HCT116 (cell line): ENCODE measurements around the gene HIBADH. TPM values are rescaled to one million over a fixed set of nuclear protein-coding genes. Genes with fewer than 3 reads are reported as not detected.

Experiments used
- ATAC-seq: fragments of 200-7000 bp; cut with Tn5 transposase; 2 replicates; pipeline ENCODE4 v1.9.1; 2020; ENCODE audit warnings: mild to moderate bottlenecking, moderate library complexity
- BruUV-seq: library from RNA; stranded (reverse); fragments of 400-500 nt; replicated peaks from 2 replicates; lab custom pipeline; 2021; lab: Mats Ljungman, UMichigan
- CTCF ChIA-PET: fragments of 300-600 bp; sonication (Branson Sonifier 250); formaldehyde crosslinking; loops from one replicate; lab custom pipeline; 2021; ENCODE audit warnings: antibody characterized with exemption; lab: Charles Lee
- POLR2A ChIA-PET: fragments of 300-600, 350-600 bp; sonication (Branson Sonifier 250); formaldehyde crosslinking; loops from one replicate; lab custom pipeline; 2021; ENCODE audit warnings: antibody characterized with exemption; lab: Charles Lee
- RAD21 ChIA-PET, 2 experiments: fragments of 300-600 bp; sonication (Branson Sonifier 250); formaldehyde crosslinking; loops; one replicate each; lab custom pipeline; 2023; ENCODE audit warnings: low total read pairs in 2 of 2; ENCODE audit not compliant: uncharacterized antibody in 2 of 2, unreplicated experiment in 2 of 2, low non-redundant PET in 1 of 2; lab: Charles Lee
- DNase-seq: peaks from one replicate; pipeline ENCODE4 v3.0.0-alpha.2; 2010; ENCODE audit warnings: low read depth, low spot score
- H2AFZ ChIP-seq: fragments of 200-600 bp; shearing (Covaris generic), sonication (generic); 2 replicates; pipeline ENCODE4 v1.6.1; 2017; ENCODE audit warnings: low read depth, mixed run types, mixed read lengths, antibody characterized with exemption, low read length; ENCODE audit not compliant: poor library complexity, severe bottlenecking
- H3K27ac ChIP-seq: 2 replicates; pipeline ENCODE4 v1.5.1; 2012; ENCODE audit warnings: low read depth, low read length
- H3K27me3 ChIP-seq: fragments of 200-600 bp; sonication (generic); 2 replicates; pipeline ENCODE4 v1.6.1; 2016; ENCODE audit warnings: mixed run types, low read length, mixed read lengths; ENCODE audit not compliant: insufficient read depth
- H3K36me3 ChIP-seq, 2 experiments: fragments of 200-500 bp in 1 of 2; fragments of 200-600 bp in 1 of 2; sonication (Bioruptor generic) in 1 of 2; sonication (generic) in 1 of 2; 2 replicates each; pipeline versions ENCODE4 v1.5.1 to v1.6.1; 2014 to 2016; ENCODE audit warnings: low read length in 2 of 2, inconsistent platforms in 1 of 2, mixed read lengths in 1 of 2, mixed run types in 1 of 2; ENCODE audit not compliant: insufficient read depth in 2 of 2, control insufficient read depth in 1 of 2
- H3K4me1 ChIP-seq, 2 experiments: fragments of 200-600 bp in 1 of 2; sonication (generic) in 1 of 2; 2 replicates each; pipeline versions ENCODE4 v1.5.1 to v1.6.1; 2012 to 2017; ENCODE audit warnings: low read length in 2 of 2, inconsistent platforms in 1 of 2, mild to moderate bottlenecking in 1 of 2, mixed read lengths in 1 of 2, mixed run types in 1 of 2, moderate library complexity in 1 of 2; ENCODE audit not compliant: insufficient read depth in 2 of 2, control insufficient read depth in 1 of 2
- H3K4me2 ChIP-seq: fragments of 200-600 bp; sonication (generic); 2 replicates; pipeline ENCODE4 v1.6.1; 2017; ENCODE audit warnings: mixed run types, low read length, mixed read lengths
- H3K4me3 ChIP-seq, 2 experiments: fragments of 200-600 bp in 1 of 2; sonication (generic) in 1 of 2; replicated peaks in 1 of 2; 2 replicates each; pipeline ENCODE4 v1.5.1; 2011 to 2016; ENCODE audit warnings: low read length in 2 of 2, control low read depth in 1 of 2, low read depth in 1 of 2, mild to moderate bottlenecking in 1 of 2, mixed read lengths in 1 of 2, mixed run types in 1 of 2
- H3K79me2 ChIP-seq: fragments of 200-600 bp; sonication (generic); 2 replicates; pipeline ENCODE4 v1.6.1; 2017; ENCODE audit warnings: mild to moderate bottlenecking, mixed run types, low read length, moderate library complexity, mixed read lengths; ENCODE audit not compliant: insufficient read depth
- H3K9ac ChIP-seq: fragments of 200-600 bp; sonication (generic); 2 replicates; pipeline ENCODE4 v1.6.1; 2016; ENCODE audit warnings: low read length, mixed read lengths
- H3K9me2 ChIP-seq: fragments of 200-600 bp; sonication (generic), shearing (Covaris generic); 2 replicates; pipeline ENCODE4 v1.6.1; 2017; ENCODE audit warnings: mixed run types, mild to moderate bottlenecking, moderate library complexity; ENCODE audit not compliant: insufficient read depth
- H3K9me3 ChIP-seq, 2 experiments: fragments of 200-500 bp in 1 of 2; fragments of 200-600 bp in 1 of 2; sonication (Bioruptor generic) in 1 of 2; sonication (generic) in 1 of 2; 2 replicates each; pipeline ENCODE4 v1.6.1; 2014 to 2017; ENCODE audit warnings: low read length in 2 of 2, mixed read lengths in 2 of 2, inconsistent platforms in 1 of 2, low read depth in 1 of 2, mild to moderate bottlenecking in 1 of 2, mixed run types in 1 of 2, moderate library complexity in 1 of 2; ENCODE audit not compliant: control insufficient read depth in 1 of 2, insufficient read depth in 1 of 2
- H4K20me1 ChIP-seq: fragments of 200-600 bp; sonication (generic), shearing (Covaris generic); 2 replicates; pipeline ENCODE4 v1.6.1; 2017; ENCODE audit warnings: mixed run types, mild to moderate bottlenecking, moderate library complexity; ENCODE audit not compliant: insufficient read depth
- ATF3 ChIP-seq: IDR thresholded peaks from 2 replicates; pipeline ENCODE4 v1.6.1; 2012
- CEBPB ChIP-seq: IDR thresholded peaks from 2 replicates; pipeline ENCODE4 v1.6.1; 2012; ENCODE audit warnings: low read depth
- CTCF ChIP-seq, 3 experiments: fragments of 200-600 bp in 1 of 3; sonication (generic) in 1 of 3; IDR thresholded peaks in 2 of 3; conservative IDR thresholded peaks in 1 of 3; 2 replicates each; pipeline ENCODE4 v1.5.1; 2012 to 2017; ENCODE audit warnings: low read depth in 2 of 3, low read length in 2 of 3, antibody characterized with exemption in 1 of 3, borderline replicate concordance in 1 of 3, control low read depth in 1 of 3, mild to moderate bottlenecking in 1 of 3, mixed read lengths in 1 of 3, mixed run types in 1 of 3, moderate library complexity in 1 of 3; ENCODE audit not compliant: insufficient read depth in 1 of 3
- EGR1 ChIP-seq: IDR thresholded peaks from 2 replicates; pipeline ENCODE4 v1.6.1; 2012; ENCODE audit warnings: low read depth
- ELF1 ChIP-seq: IDR thresholded peaks from 2 replicates; pipeline ENCODE4 v1.6.1; 2012; ENCODE audit warnings: low read depth, borderline replicate concordance
- EZH2 ChIP-seq: fragments of 200-600 bp; sonication (generic); IDR thresholded peaks from 2 replicates; pipeline ENCODE4 v1.6.1; 2017; ENCODE audit warnings: antibody characterized with exemption, mixed run types
- FOSL1 ChIP-seq: IDR thresholded peaks from 2 replicates; pipeline ENCODE4 v1.6.1; 2012; ENCODE audit warnings: low read depth
- JUND ChIP-seq: IDR thresholded peaks from 2 replicates; pipeline ENCODE4 v1.6.1; 2012
- POLR2A ChIP-seq: IDR thresholded peaks from 2 replicates; pipeline ENCODE4 v1.7.0; 2011; ENCODE audit warnings: borderline replicate concordance; ENCODE audit not compliant: insufficient read depth, insufficient read length; ENCODE audit errors: extremely low read depth
- POLR2AphosphoS5 ChIP-seq: IDR thresholded peaks from 2 replicates; pipeline ENCODE4 v1.6.1; 2011; ENCODE audit warnings: mild to moderate bottlenecking, low read depth, low read length, moderate library complexity
- RAD21 ChIP-seq: IDR thresholded peaks from 2 replicates; pipeline ENCODE4 v1.6.1; 2012; ENCODE audit warnings: low read depth, mild to moderate bottlenecking
- REST ChIP-seq: IDR thresholded peaks from 2 replicates; pipeline ENCODE4 v1.6.1; 2012; ENCODE audit warnings: low read depth
- SP1 ChIP-seq: IDR thresholded peaks from 2 replicates; pipeline ENCODE4 v1.6.1; 2012; ENCODE audit warnings: low read depth
- YY1 ChIP-seq: IDR thresholded peaks from 2 replicates; pipeline ENCODE4 v1.6.1; 2011; ENCODE audit warnings: low read length, low read depth, moderate library complexity, mild to moderate bottlenecking; ENCODE audit not compliant: insufficient replicate concordance; ENCODE audit errors: extremely low read depth
- intact Hi-C: fragments of 100-400 bp; cut with micrococcal nuclease; formaldehyde crosslinking; loops from 2 replicates; pipeline ENCODE4 v1.10.0; 2022
- total RNA-seq: library from RNA; stranded (reverse); gene quantifications from one replicate; pipeline ENCODE4 v1.2.1, GENCODE V29; 2021; ENCODE audit not compliant: unreplicated experiment

Gene HIBADH
- total RNA-seq, 1 experiment from 2014 or later = 32.4 TPM

GRCh38 chr7:27491534-27491933, 171.1 kb downstream of the HIBADH start:
- Histone ChIP-seq H3K4me3 (no peak overlapping the region), H3K79me2 (no peaks in the 10 kb centered on the region), H3K4me2 (no peak overlapping the region), H2AFZ (no peak overlapping the region), H3K9me3 (no peaks in the 10 kb centered on the region), H3K9me2 (no peaks in the 10 kb centered on the region), H4K20me1 (no peaks in the 10 kb centered on the region), H3K4me1 (no peaks in the 10 kb centered on the region), H3K27ac (no peak overlapping the region), H3K36me3 (no peaks in the 10 kb centered on the region), H3K9ac (no peak overlapping the region), H3K27me3 (no peaks in the 10 kb centered on the region)
- RAD21 ChIA-PET = no interaction called here
- ATAC-seq (no peak), DNase-seq (no peak)
- no TSS peak for BruUV-seq
- POLR2A ChIA-PET = no interaction called here
- CTCF ChIA-PET = no interaction called here
- TF ChIP-seq CEBPB (no peak), RAD21 (no peak), REST (no peak), EGR1 (no peak), ELF1 (no peak), ATF3 (no peak), SP1 (no peak), FOSL1 (no peak), POLR2A (no peak), YY1 (no peak), EZH2 (no peak), JUND (no peak), CTCF (IDR thresholded peaks at IDR 0.05 in 2 of 3, conservative IDR thresholded peaks at IDR 0.05 in 1 of 3; ENCODE audit: borderline replicate concordance in 1 of 3, insufficient read depth in 1 of 3, low read depth in 2 of 3, low read length in 2 of 3) (no peak), POLR2AphosphoS5 (no peak)
- intact Hi-C loops = no loop called here
